HL-60 (cell line): ENCODE measurements around the gene EGFR.

Experiments used
- DNase-seq, 2 experiments: peaks; one replicate each; pipeline ENCODE4 v3.0.0-alpha.2; 2010 to 2020; ENCODE audit warnings: low read depth in 1 of 2, low spot score in 1 of 2
- H3K27ac ChIP-seq: fragments of 250-450 bp; sonication (Bioruptor Pico); replicated peaks from 2 replicates; pipeline ENCODE4 v1.5.1; 2020; ENCODE audit warnings: mild to moderate bottlenecking, moderate library complexity
- H3K27me3 ChIP-seq: fragments of 250-450 bp; sonication (Bioruptor Pico); 2 replicates; pipeline ENCODE4 v1.5.1; 2021; ENCODE audit warnings: mild to moderate bottlenecking, moderate library complexity; ENCODE audit not compliant: insufficient read depth, poor library complexity, severe bottlenecking
- H3K4me3 ChIP-seq: replicated peaks from 2 replicates; pipeline ENCODE4 v1.5.1; 2011; ENCODE audit warnings: mild to moderate bottlenecking, control low read depth, low read length; ENCODE audit not compliant: insufficient read depth
- GABPA ChIP-seq: IDR thresholded peaks from 2 replicates; pipeline ENCODE4 v1.6.1; 2012; ENCODE audit warnings: low read depth
- POLR2AphosphoS5 ChIP-seq: IDR thresholded peaks from 2 replicates; pipeline ENCODE4 v1.6.1; 2012; ENCODE audit warnings: low read depth
- REST ChIP-seq: IDR thresholded peaks from 2 replicates; pipeline ENCODE4 v1.6.1; 2012; ENCODE audit warnings: low read depth; ENCODE audit not compliant: insufficient replicate concordance
- SPI1 ChIP-seq: IDR thresholded peaks from 2 replicates; pipeline ENCODE4 v1.6.1; 2012; ENCODE audit warnings: low read depth, mild to moderate bottlenecking, borderline replicate concordance
- TF ChIP-seq, protein P1 (sequence below): IDR thresholded peaks from one replicate; pipeline ENCODE4 v1.5.1; 2011; ENCODE audit warnings: low read length, control low read depth, inconsistent platforms; ENCODE audit not compliant: insufficient read depth

EGFR gene

DNA sequence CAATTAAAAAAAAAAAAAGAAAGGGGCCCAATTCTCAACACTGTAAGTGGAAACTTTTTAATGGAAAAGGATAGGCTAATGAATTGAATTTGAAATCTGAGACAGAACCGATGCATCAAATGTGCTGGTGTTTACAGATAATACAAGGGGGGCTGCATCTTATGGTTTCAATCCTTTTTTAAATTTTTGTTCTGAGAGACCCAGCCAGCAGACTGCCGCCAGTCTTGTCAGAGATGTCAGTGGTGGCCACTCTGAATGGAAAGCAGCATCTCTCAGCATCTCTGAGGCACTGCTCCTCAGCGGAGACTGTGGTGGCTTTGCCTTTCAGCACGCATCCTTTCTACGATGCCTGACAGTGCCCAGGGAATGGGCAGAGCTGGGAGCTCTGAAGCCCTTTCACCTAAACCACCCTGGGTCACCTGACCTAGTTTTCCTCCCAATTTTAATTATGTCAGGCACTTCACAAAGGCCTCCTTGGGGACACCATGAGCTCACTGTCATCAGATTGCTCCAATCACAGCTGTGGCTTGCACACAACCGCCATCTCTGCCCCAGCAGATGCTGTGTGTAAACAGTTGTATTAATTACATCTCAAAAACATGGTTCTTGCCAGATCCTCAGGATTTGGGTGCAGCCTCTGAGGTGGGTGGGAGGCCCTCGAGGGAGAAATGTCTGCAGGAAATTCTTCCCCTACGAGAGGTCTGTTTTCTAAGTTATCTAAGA, 81.2 kb downstream of the EGFR start:
- TF ChIP-seq SPI1 = no peak
- TF ChIP-seq, protein P1, sequence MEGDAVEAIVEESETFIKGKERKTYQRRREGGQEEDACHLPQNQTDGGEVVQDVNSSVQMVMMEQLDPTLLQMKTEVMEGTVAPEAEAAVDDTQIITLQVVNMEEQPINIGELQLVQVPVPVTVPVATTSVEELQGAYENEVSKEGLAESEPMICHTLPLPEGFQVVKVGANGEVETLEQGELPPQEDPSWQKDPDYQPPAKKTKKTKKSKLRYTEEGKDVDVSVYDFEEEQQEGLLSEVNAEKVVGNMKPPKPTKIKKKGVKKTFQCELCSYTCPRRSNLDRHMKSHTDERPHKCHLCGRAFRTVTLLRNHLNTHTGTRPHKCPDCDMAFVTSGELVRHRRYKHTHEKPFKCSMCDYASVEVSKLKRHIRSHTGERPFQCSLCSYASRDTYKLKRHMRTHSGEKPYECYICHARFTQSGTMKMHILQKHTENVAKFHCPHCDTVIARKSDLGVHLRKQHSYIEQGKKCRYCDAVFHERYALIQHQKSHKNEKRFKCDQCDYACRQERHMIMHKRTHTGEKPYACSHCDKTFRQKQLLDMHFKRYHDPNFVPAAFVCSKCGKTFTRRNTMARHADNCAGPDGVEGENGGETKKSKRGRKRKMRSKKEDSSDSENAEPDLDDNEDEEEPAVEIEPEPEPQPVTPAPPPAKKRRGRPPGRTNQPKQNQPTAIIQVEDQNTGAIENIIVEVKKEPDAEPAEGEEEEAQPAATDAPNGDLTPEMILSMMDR = no peak
- Histone ChIP-seq H3K4me3 (no peak overlapping the region), H3K27me3 (no peaks in the 10 kb centered on the region), H3K27ac (no peak overlapping the region)
- DNase-seq = no peak

DNA sequence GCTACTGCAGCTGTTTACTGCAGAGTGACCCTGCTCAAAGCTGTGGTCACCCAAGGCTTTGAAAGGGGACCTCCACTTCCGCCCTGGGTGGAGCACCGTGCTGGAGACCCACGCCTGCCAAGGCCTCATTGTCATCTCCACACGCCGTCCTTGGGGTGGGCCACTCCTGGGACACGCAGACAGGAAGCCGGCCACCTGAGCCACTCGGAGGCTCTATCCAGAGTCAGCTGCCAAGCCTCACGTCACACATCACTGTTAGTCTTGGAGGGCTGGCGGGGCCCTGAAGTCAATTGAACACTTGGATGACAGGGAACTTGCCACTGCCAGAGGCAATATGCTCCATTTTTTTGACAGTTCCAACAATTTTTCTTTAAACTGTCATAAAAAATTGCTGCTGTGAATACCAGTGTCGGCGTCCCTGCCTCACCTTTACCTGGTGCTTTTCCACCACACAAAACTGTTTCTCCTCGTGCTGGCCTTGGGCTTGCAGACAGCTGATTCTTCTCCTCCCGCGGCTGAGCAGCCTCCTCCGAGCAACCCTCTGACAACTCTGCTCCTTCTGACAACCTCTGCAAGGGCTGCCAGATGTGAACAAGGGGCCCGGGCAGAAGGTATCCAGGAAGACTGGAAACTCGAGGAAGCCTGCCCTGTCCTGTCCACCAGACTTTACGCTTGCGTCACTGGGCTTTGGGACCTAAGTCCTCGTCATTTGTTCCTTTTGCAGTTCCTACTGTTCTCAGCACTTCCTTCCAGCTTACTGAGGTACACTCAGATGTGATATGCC, 81.9 kb downstream of the EGFR start:
- no peak overlapping the region for H3K4me3 ChIP-seq
- no peak for TF ChIP-seq REST
- no peak for TF ChIP-seq SPI1
- TF ChIP-seq POLR2AphosphoS5 = no peak
- TF ChIP-seq GABPA = no peak
- TF ChIP-seq, protein P1 = no peak
- H3K27me3 ChIP-seq = no peaks in the 10 kb centered on the region
- H3K27ac ChIP-seq = no peak overlapping the region
- no peak for DNase-seq

GRCh38 chr7:55101359-55101758, 82.5 kb downstream of the EGFR start:
- no peak for TF ChIP-seq REST
- no peak for TF ChIP-seq GABPA
- no peak for TF ChIP-seq POLR2AphosphoS5
- no peak for TF ChIP-seq SPI1
- Histone ChIP-seq H3K27ac (no peak overlapping the region), H3K27me3 (no peaks in the 10 kb centered on the region), H3K4me3 (no peak overlapping the region)
- DNase-seq = no peak

DNA sequence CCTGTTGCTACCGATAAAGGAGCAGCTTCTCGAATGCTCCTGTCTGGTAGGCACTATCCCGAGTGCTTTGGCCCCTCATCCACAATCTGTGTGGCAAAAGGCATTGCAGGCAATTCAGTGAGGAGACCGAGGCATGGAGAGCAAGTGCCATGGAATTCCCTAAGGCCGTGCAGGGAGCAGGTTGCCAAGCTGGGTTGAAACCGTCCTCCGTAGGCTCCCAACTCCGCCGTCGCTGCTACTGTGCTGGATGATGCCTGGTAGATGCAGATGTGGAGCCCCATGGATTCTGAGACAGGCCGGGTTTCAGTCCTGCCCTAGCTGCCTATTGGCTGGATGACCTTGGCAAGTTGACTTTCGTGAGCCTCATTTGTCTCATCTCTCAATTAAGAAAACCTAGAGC, 85.3 kb downstream of the EGFR start:
- TF ChIP-seq, protein P1 = no peak
- TF ChIP-seq SPI1 = no peak
- no peak for TF ChIP-seq POLR2AphosphoS5
- no peak for TF ChIP-seq GABPA
- TF ChIP-seq REST = no peak
- no peak for DNase-seq
- no peaks in the 10 kb centered on the region for H3K27me3 ChIP-seq

More for the DNA sequence above, 85.3 kb downstream of the EGFR start:
- Histone ChIP-seq H3K27ac (no peak overlapping the region), H3K4me3 (no peak overlapping the region)
